ENCODE data around the gene TRAPPC1.
A peak's percentile ranks its signal among the peaks of the same experiment; 100 is the strongest.

Gene TRAPPC1

GRCh38 chr17:7940743-7941142, 9.0 kb upstream of the TRAPPC1 start:
- no peak for DNase-seq (ENCODE audit: low read depth in 2 of 2)

- no peak for DNase-seq (ENCODE audit: low read depth in 2 of 2)
Observed at GRCh38 chr17:7940034-7940433, 8.3 kb upstream of the TRAPPC1 start.

- no peak for DNase-seq (ENCODE audit: low read depth in 2 of 2)
Observed at GRCh38 chr17:7935859-7936258, 4.1 kb upstream of the TRAPPC1 start.

- DNase-seq (ENCODE audit: low read depth in 2 of 2): no peak
Observed at GRCh38 chr17:7932949-7933348, 1.2 kb upstream of the TRAPPC1 start.

DNA sequence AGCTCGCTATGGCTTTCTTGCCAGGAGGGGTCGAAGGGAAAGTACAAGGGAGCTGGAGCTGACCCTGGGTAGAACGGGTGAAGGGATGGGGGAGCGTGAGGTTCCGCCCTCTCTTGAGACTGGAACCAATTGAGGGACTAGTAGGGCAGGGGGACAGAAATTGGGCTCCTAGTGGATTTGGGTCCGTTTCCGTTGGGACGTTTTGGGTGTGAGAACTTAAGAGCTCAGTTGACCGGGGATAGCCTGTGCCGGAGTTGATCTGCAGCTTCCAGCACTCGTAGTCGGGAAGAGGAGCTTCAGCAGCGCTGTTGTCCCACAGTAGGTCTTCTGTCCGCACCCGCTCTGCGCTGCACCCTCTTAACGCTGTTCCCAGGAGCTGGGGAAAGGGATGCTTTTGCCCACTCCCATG, 741 bp upstream of the TRAPPC1 start:
- no peak for DNase-seq (ENCODE audit: low read depth in 2 of 2)

- DNase-seq (ENCODE audit: low read depth in 2 of 2): no peak
Observed at GRCh38 chr17:7930841-7931631, 710 bp downstream of the TRAPPC1 start.

DNA sequence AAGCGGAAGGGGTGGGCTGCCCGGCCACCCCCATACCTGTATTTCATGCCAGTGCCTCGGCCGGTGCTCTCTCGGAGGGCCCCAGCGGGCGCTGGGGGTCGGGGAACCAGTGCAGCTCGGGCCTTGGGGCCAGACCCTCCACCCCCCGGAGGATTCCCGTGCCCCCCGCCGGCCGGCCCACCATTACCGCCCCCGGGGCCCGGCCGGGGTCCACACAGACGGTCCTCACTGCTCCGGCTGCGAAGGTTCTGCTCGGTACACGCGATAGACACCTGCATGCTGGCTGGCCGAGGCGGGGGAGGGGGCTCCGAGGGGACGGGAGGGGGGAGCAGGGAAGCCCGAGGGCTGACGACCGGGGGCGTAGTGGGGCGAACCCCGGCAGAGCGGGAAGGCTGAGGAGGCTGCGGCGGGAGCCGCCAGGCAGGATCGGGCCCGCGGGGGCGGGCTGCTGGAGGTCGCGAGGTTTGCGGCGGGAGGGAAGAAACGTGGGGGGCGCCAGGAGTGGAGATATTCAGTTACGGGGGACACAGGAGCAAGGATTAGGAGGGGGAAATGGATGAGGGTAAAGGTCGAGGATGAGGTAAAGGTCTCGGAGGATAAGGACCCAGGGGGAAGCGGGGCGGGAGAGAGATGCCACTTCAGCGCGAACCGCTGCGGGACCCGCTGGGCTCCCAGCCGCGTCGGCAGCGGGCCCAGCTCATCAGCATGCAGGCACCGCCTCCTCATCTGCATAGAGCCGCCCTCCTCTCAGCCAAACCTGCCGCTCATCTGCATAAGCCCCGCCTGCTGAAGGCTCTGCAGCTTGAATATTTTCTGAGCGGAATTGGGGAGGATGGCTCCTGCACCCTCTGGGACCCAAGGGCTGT, 2.4 kb downstream of the TRAPPC1 start, which contains the start of gene KCNAB3:
Gene KCNAB3, minus strand, starts transcription at position 699 of the 866 bp plus-strand sequence. Its CDS starts 421 bp downstream, at position 278.
- no peak for DNase-seq (ENCODE audit: low read depth in 2 of 2)

GRCh38 chr17:7927596-7927995, 4.2 kb downstream of the TRAPPC1 start:
- DNase-seq (ENCODE audit: low read depth in 2 of 2): no peak

- DNase-seq (ENCODE audit: low read depth in 2 of 2): peak; percentile 57 to 68
Observed at GRCh38 chr17:7922845-7923628, 8.7 kb downstream of the TRAPPC1 start.

DNA sequence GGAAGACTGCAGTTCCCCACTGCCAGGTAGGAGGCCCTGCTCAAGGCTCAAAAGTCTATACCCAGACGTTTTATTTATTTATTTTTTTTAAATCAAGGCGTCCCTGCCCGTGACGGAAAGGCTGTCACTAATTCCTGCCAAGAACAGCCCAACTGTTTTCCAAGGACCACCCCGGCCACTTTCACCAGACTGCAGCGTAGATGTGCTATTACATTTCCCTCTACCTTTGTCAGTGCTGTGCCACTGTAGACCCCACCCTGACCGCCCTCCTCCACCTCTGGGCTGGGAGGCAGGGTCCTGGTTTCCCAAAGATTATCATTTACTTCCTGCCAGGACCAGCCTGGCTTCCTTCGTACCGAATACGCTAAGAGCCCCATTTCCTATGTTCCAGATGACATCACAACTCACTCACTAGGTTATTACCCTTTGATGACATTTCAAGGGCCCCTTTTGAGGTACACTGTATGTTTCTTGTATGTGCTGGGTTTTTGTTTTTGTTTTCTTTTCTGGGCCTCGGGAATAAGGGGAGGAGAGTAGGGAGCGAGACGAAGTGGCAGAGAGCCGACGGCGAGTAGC, 9.4 kb downstream of the TRAPPC1 start:
- DNase-seq (ENCODE audit: low read depth in 2 of 2): no peak

DNA sequence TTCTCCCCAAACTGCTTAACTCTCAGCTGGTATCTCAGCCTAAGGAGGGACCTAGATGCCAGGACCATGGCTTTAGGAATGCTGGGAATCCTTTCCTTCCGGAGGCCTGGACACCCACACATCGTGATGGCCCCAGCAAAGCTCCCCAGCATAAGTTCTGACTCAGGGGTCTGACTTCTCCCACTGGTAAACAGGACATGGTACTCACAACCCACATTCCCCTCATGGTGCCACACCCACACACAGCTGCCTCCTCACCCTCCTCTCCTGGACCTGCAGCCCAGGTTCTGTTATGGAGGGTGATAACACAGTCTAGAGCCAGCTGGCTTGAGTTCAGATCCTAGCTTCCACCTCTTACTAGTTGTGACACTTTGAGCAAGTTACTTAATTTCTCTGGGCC, 14.9 kb downstream of the TRAPPC1 start:
- no peak for DNase-seq (ENCODE audit: low read depth in 2 of 2)

GRCh38 chr17:7916385-7916682, 15.4 kb downstream of the TRAPPC1 start:
- DNase-seq (ENCODE audit: low read depth in 2 of 2): no peak

DNA sequence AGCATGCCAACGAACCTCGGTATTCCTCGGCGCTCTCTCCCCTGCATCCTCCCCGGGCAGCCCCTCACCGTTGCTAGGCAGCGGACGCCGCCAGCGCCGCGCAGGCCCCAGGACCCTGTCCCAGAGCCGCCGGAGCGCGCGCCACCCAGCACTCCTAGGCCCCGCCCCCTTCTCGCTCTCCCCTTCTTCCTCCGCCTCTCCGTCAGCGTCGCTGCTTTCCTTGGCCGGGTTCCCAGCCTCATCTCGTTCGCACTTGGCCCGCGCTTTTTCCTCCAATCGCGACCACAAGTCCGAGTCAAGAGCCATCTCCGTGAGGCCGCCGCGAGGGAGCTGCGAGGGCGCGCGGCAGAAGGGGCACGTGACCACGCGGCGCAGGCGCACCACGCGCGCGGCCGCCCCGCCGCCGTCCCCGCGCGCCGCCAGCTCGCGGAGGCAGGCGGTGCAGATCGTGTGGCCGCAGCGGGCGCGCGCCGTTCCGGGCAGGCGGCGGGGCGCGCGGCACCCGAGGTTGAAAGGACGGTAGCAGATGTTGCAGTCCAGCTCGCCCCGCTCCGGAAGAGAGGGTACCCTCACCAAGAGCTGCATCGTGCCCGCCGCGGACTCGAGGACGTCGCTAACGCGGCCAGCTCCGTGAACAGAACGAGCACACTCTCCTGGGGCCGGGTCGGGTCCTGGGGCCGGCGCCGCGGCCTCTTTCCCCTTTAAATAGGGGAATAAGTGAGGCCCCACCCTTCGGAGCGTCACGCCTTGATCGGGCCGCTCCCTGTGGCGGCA, 15.9 kb downstream of the TRAPPC1 start, which contains the start of gene RNF227:
Gene RNF227, minus strand, starts transcription at position 679 of the 774 bp plus-strand sequence. Its CDS starts 94 bp downstream, at position 585.
- DNase-seq (ENCODE audit: low read depth in 2 of 2): peak; percentile 57 to 61

- no peak for DNase-seq (ENCODE audit: low read depth in 2 of 2)
Observed at GRCh38 chr17:7915179-7915610, 16.6 kb downstream of the TRAPPC1 start.

DNA sequence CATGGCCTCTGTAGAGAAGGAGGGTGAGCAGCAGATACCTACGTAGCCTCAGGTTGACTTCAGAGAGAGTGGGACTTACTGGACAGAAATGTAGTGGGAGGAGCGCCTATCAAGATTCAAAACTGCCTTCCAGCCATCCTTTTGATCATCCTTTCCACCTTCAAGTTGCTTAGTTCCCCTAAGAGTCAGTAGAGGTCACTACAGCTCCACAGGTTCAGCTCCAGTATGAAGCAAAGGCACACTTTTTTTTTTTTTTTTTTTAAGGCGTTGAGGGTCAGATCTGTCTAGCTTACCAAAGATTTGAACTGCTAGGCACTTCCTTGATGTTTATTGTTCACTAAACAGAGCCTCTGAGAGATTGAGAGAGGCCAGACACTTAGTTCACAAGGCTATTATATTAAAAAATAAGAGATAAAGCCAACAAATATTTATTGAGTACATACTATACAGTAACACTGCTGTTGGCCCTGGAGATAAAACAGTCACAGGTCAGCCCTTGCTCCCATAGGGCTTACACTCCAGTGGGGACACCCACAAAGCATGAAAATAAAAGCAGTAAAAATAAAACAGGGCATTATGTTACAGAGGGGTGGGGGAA, 18.7 kb downstream of the TRAPPC1 start:
- DNase-seq (ENCODE audit: low read depth in 2 of 2): no peak

- no peak for DNase-seq (ENCODE audit: low read depth in 2 of 2)
Observed at GRCh38 chr17:7911116-7911515, 20.6 kb downstream of the TRAPPC1 start.

GRCh38 chr17:7910711-7911110, 21.0 kb downstream of the TRAPPC1 start:
- no peak for DNase-seq (ENCODE audit: low read depth in 2 of 2)

DNA sequence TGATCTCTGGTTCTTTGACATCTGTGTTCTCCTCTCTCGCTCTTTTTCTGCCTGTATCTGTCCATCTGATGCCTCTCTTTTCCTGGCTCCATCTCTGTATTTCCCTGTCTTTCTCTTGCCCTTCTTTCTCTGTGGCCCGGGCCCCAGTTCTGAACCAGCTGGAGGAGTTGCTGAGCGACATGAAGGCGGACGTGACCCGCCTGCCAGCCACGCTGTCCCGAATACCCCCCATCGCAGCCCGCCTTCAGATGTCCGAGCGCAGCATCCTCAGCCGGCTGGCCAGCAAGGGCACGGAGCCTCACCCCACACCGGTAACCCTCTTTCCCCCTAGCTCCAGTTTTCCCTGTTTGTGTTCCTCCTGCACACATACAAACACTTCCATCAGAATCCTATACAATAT, 21.5 kb downstream of the TRAPPC1 start:
- no peak for DNase-seq (ENCODE audit: low read depth in 2 of 2)

GRCh38 chr17:7909089-7909488, 22.7 kb downstream of the TRAPPC1 start:
- DNase-seq (ENCODE audit: low read depth in 2 of 2): no peak
